Heart right ventricle (tissue), 16 donors: Measurements from ENCODE around the gene MAP3K13. TPM values are rescaled to one million over a fixed set of nuclear protein-coding genes. Genes with fewer than 3 reads are reported as not detected.

Experiments
- ATAC-seq, 8 donors: fragments of 200-7000 bp; cut with Tn5 transposase; one replicate each; pipeline ENCODE4 v1.9.1; 2020; ENCODE audit warnings: mild to moderate bottlenecking in 8 of 8, moderate library complexity in 8 of 8, moderate number of reproducible peaks in 1 of 8
- DNase-seq, 2 donors: peaks; one replicate each; pipeline ENCODE4 v3.0.0-alpha.2; 2020
- H3K27ac ChIP-seq, 10 donors: fragments of 200-600 bp; sonication (generic) in 2 of 10; one replicate each; pipeline versions ENCODE4 v1.5.0 to v1.8.0; 2020 to 2022; ENCODE audit warnings: mild to moderate bottlenecking in 3 of 10
- H3K27me3 ChIP-seq, 7 donors: fragments of 200-600 bp; one replicate each; pipeline ENCODE4 v1.8.0; 2021 to 2022; ENCODE audit warnings: mild to moderate bottlenecking in 2 of 7
- H3K36me3 ChIP-seq, 9 donors: fragments of 200-600 bp; sonication (generic) in 1 of 9; one replicate each; pipeline versions ENCODE4 v1.5.0 to v1.8.0; 2020 to 2022; ENCODE audit warnings: mild to moderate bottlenecking in 2 of 9
- H3K4me1 ChIP-seq, 9 donors: fragments of 200-600 bp; sonication (generic) in 1 of 9; one replicate each; pipeline versions ENCODE4 v1.5.0 to v1.8.0; 2020 to 2022; ENCODE audit warnings: mild to moderate bottlenecking in 4 of 9
- H3K4me3 ChIP-seq, 10 donors: fragments of 200-600 bp; sonication (generic) in 2 of 10; one replicate each; pipeline versions ENCODE4 v1.5.0 to v1.8.0; 2020 to 2022; ENCODE audit warnings: mild to moderate bottlenecking in 7 of 10, moderate library complexity in 2 of 10
- H3K9me3 ChIP-seq, 11 donors: fragments of 200-600 bp in 10 of 11; sonication (generic) in 2 of 11; one replicate each; pipeline versions ENCODE4 v1.5.0 to v1.8.0; 2013 to 2022; ENCODE audit warnings: mild to moderate bottlenecking in 2 of 11, control low read depth in 1 of 11, moderate library complexity in 1 of 11
- WGBS, 2 donors: extraction: QIAGEN DNeasy Blood & Tissue Kit; methylation state at CpG; one replicate each; pipeline ENCODE4 v1.1.7; 2013; ENCODE audit warnings: inconsistent platforms in 1 of 2; 5-methylcytosine and 5-hydroxymethylcytosine counted together
- intact Hi-C, 10 donors: fragments of 100-400 bp; cut with DNase I; formaldehyde crosslinking; loops; one replicate each; pipeline versions ENCODE4 v1.11.1 to v1.14.2; 2022
- polyA plus RNA-seq, 2 donors: library from polyadenylated mRNA; stranded (reverse); fragments of 200-250 nt; gene quantifications; one replicate each; pipeline ENCODE4 v1.2.3, GENCODE V29; 2013
- total RNA-seq, 10 donors: library from RNA; stranded (reverse); fragmentation: NEBNext Ultra II Directional in 3 of 10; extraction: Animal tissue kit (Norgen Biotek cat#: 25700) in 3 of 10; gene quantifications; one replicate each; pipeline versions ENCODE4 v1.2.1 to v1.2.4, GENCODE V29; 2021 to 2023
- TF ChIP-seq, protein P1 (sequence below), 9 donors: fragments of 200-600 bp; sonication (generic) in 2 of 9; IDR thresholded peaks; one replicate each; pipeline versions ENCODE4 v1.5.0 to v1.8.0; 2021 to 2022; ENCODE audit warnings: antibody characterized with exemption in 9 of 9, mild to moderate bottlenecking in 5 of 9, moderate library complexity in 1 of 9
- donor health status: Arrhythmogenic right ventricular cardiomyopathy.
- donor health status: ischemic (EF 13 %, LVEDD 7.1; RV severe dilation, severe dysfunction).
- donor health status: healthy with polysubstance abuse.
- donor health status: DM: no; HTN: yes; CAD: no.
- donor health status: DM: no; HTN: no; CAD: no.
- donor health status: ischemic (EF 25% LVEDD 6.9; RV normal size, moderate dysfunction).
- donor health status: ischemic (EF 25% LVEDD 5.7; RV mildly dilated, moderate dysfunction).
- donor health status: healthy.
- donor health status: DM: yes; HTN: yes; CAD: no.
- donor health status: Ischemic cardiomyopathy.
- donor health status: ischemic (EF 35%, LVEDD 5.7; RV mildly dilated, moderate dysfunction).
- donor health status: nonischemic (EF 11% LVEDD 7.7; RV severe dilation, severe dysfunction).
- donor health status: DM: yes; HTN: yes; CAD: no.
- donor health status: PGD.
- donor health status: ischemic (EF 29% LVEDD 5.4; RV normal size, mild dysfunction).
- donor health status: nonischemic (EF 23%, LVEDD 6.1; RV moderate dilation, normal function).

MAP3K13 gene
- total and polyA plus RNA-seq, 12 donors, result 7.1 to 14.9 (median 10.5) TPM

DNA sequence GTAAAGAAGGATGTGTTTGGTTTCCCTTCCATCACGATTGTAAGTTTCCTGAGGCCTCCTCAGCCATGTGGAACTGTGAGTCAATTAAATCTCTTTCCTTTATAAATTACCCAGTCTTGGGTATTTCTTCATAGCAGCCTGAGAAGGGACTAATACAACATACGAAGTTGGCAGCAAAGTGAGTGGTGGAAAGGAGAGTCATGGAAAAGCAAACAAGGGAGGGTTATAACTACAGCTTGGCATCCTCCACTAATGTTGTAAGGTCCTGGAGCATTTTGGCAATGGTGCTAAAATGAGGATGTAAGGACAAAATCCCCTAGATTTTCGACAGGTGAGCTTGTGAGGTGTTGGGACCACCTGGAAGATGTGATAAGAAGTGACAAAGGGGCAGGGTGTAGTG lies 141.7 kb downstream of the MAP3K13 start:
- H3K4me3 ChIP-seq, result no peak overlapping the region
- H3K27me3 ChIP-seq, result no peaks in the 10 kb centered on the region
- no peaks in the 10 kb centered on the region for H3K36me3 ChIP-seq
- TF ChIP-seq, protein P1, sequence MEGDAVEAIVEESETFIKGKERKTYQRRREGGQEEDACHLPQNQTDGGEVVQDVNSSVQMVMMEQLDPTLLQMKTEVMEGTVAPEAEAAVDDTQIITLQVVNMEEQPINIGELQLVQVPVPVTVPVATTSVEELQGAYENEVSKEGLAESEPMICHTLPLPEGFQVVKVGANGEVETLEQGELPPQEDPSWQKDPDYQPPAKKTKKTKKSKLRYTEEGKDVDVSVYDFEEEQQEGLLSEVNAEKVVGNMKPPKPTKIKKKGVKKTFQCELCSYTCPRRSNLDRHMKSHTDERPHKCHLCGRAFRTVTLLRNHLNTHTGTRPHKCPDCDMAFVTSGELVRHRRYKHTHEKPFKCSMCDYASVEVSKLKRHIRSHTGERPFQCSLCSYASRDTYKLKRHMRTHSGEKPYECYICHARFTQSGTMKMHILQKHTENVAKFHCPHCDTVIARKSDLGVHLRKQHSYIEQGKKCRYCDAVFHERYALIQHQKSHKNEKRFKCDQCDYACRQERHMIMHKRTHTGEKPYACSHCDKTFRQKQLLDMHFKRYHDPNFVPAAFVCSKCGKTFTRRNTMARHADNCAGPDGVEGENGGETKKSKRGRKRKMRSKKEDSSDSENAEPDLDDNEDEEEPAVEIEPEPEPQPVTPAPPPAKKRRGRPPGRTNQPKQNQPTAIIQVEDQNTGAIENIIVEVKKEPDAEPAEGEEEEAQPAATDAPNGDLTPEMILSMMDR (IDR thresholded peaks at IDR 0.05), result no peak
- no peak overlapping the region for H3K27ac ChIP-seq
- WGBS, 2 donors, result 67 to 70% methylated on average over 3 of the region's 3 CpGs
- intact Hi-C loops, result loop anchor here in 2 of 10 donors (5.0 to 10.0 kb wide), 2 partner anchors 50 to 53 kb away; partner anchors contain the start of gene LIPH (in 1 of the 2)
- no peak for ATAC-seq
- peaks cover 0 to 14% (median 0%) of the 10 kb centered on the region in 9 donors for H3K4me1 ChIP-seq
- H3K9me3 ChIP-seq, result no peaks in the 10 kb centered on the region
- DNase-seq, result no peak

DNA sequence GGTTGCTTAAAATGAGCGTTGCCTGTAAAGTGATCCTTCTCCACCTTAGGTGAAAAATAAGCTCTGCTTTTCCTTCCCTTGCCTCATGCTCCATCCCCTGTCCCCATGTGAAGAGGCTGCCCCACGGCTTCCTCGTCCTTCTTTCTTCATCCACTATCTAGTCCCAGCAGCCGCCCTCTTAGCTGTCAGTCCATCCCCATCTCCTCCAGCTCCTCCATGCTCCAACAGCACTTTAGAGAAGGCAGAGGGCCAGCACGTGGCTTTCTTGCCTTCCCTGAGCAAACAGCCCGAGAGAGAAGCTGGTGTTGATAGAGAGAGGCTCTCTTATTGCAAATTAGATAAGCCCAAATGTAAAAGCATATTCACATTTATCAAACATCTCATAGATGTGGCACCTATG lies 144.9 kb downstream of the MAP3K13 start:
- no peaks in the 10 kb centered on the region for H3K36me3 ChIP-seq
- H3K9me3 ChIP-seq, result no peaks in the 10 kb centered on the region
- intact Hi-C loops, result loop anchor here in 1 of 10 donors (10.0 kb wide), 1 partner anchor 47 kb away; the partner anchor contains the start of gene LIPH
- H3K4me3 ChIP-seq, result no peak overlapping the region
- H3K4me1 ChIP-seq, result peaks cover 0 to 9% (median 0%) of the 10 kb centered on the region in 9 donors
- TF ChIP-seq, protein P1 (IDR thresholded peaks at IDR 0.05), result no peak
- no peak for ATAC-seq
- no peak for DNase-seq
- WGBS, 2 donors, result 51 to 59% methylated on average over 6 of the region's 6 CpGs
- peak overlapping the region in 1 of 10 donors; percentile 33 for H3K27ac ChIP-seq
- H3K27me3 ChIP-seq, result no peaks in the 10 kb centered on the region

DNA sequence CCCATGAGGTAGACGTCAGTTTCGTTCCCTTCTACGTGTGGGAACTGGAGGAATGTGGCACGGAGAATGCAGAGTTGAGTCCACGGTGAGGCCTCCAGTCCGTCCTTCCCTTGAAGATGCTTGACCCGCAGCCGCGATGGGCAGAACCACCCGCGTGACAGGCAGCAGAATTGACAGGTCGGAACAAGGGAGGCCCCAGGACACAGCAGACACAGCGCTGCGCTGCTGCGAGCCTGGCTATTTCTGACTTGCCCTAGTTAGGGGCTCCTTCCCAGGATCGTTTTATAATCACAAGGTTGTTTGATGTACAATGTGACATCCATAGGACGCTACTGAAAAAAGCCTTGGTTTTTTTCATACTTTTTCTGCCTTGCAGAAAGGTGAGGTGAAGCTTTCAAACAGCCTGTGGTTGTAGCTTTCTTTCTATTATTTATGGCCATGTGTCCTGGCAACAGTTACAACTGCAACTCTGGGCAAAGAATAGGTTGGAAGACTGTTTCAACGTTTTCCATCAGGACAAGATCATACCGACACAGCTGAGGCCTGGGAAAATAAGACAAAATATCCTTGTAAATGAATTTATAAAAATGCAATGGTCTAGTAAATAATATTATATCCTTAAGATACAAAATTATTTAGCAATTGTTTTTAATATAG lies 145.5 kb downstream of the MAP3K13 start:
- peak in 7 of 8 donors; percentile 59 to 85 (median 67) for ATAC-seq
- peaks cover 0 to 5% (median 0%) of the 10 kb centered on the region in 9 donors for H3K4me1 ChIP-seq
- H3K9me3 ChIP-seq, result no peaks in the 10 kb centered on the region
- TF ChIP-seq, protein P1 (IDR thresholded peaks at IDR 0.05), result no peak
- peak; percentile 12 to 26 for DNase-seq
- H3K36me3 ChIP-seq, result no peaks in the 10 kb centered on the region
- H3K27ac ChIP-seq, result peak overlapping the region in 1 of 10 donors; percentile 33
- H3K27me3 ChIP-seq, result no peaks in the 10 kb centered on the region
- intact Hi-C loops, result loop anchor here in 1 of 10 donors (10.0 kb wide), 1 partner anchor 46 kb away; the partner anchor contains the start of gene LIPH
- H3K4me3 ChIP-seq, result no peak overlapping the region
- 55 to 62% methylated on average over 19 of the region's 19 CpGs for WGBS, 2 donors

DNA sequence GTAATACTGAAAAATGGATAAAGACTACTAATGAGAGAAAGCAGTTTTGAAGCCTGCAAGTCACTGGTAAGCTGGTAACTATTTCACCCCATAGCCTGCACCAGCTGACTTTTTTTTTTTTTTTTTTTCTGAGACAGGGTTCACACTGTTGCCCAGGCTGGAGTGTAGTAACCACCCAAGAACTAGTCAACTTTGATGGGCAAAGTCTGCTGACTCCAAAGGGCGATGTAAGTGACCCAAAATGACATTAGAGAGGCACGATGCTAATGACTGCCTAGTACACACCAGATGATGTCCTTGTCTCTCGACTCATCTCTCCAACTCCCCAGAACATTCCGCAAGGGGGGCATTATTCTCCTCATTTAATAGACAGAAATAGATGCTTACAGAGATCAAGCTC lies 148.8 kb downstream of the MAP3K13 start:
- TF ChIP-seq, protein P1 (IDR thresholded peaks at IDR 0.05), result no peak
- DNase-seq (no peak), ATAC-seq (no peak)
- WGBS, 2 donors, result 86 to 92% methylated on average over 4 of the region's 4 CpGs
- no peaks in the 10 kb centered on the region for H3K9me3 ChIP-seq
- H3K27ac ChIP-seq, result no peak overlapping the region
- H3K27me3 ChIP-seq, result peaks cover 0 to 3% (median 0%) of the 10 kb centered on the region in 7 donors
- no peak overlapping the region for H3K4me3 ChIP-seq
- H3K36me3 ChIP-seq, result no peaks in the 10 kb centered on the region
- no peaks in the 10 kb centered on the region for H3K4me1 ChIP-seq
- intact Hi-C loops, result no loop called here
